Keratinocyte (primary cell): ENCODE measurements around the gene GFM2. TPM values are rescaled to one million over a fixed set of nuclear protein-coding genes. Genes with fewer than 3 reads are reported as not detected.

Experiments
- DNase-seq: peaks from one replicate; pipeline ENCODE4 v3.0.0-alpha.2; 2011; ENCODE audit warnings: low read depth, missing footprints, low spot score
- FAIRE-seq: peaks from 2 replicates; lab custom pipeline; 2011; peaks lifted over from hg19 to GRCh38; lab: Jason Lieb, UNC
- H2AFZ ChIP-seq: 2 replicates; pipeline ENCODE4 v1.6.0; 2012; ENCODE audit warnings: low read length, control low read depth, inconsistent platforms; ENCODE audit not compliant: control insufficient read depth
- H3K27ac ChIP-seq: 2 replicates; pipeline ENCODE4 v1.5.1; 2011; ENCODE audit warnings: low read length; ENCODE audit not compliant: control insufficient read depth, insufficient read depth
- H3K27me3 ChIP-seq: 3 replicates; pipeline ENCODE4 v1.6.0; 2011; ENCODE audit warnings: low read length; ENCODE audit not compliant: control insufficient read depth, insufficient read depth; ENCODE audit errors: extremely low read depth
- H3K36me3 ChIP-seq, 2 experiments: 2 replicates in 1 of 2; 3 replicates in 1 of 2; pipeline ENCODE4 v1.5.1; 2011; ENCODE audit warnings: low read length in 2 of 2, mild to moderate bottlenecking in 1 of 2; ENCODE audit not compliant: control insufficient read depth in 2 of 2, insufficient read depth in 2 of 2; ENCODE audit errors: extremely low read depth in 1 of 2
- H3K4me1 ChIP-seq: 3 replicates; pipeline ENCODE4 v1.5.1; 2011; ENCODE audit warnings: low read length; ENCODE audit not compliant: control insufficient read depth, insufficient read depth; ENCODE audit errors: extremely low read depth
- H3K4me2 ChIP-seq: 3 replicates; pipeline ENCODE4 v1.6.0; 2011; ENCODE audit warnings: low read depth, low read length; ENCODE audit not compliant: control insufficient read depth, insufficient read depth; ENCODE audit errors: extremely low read depth
- H3K4me3 ChIP-seq, 3 experiments: fragments of 200-600 bp in 1 of 3; sonication (generic) in 1 of 3; 2 replicates in 2 of 3; 3 replicates in 1 of 3; pipeline ENCODE4 v1.5.1; 2011 to 2016; ENCODE audit warnings: low read length in 3 of 3, mild to moderate bottlenecking in 3 of 3, control low read depth in 2 of 3, inconsistent platforms in 1 of 3, low read depth in 1 of 3, mixed read lengths in 1 of 3, mixed run types in 1 of 3, moderate library complexity in 1 of 3; ENCODE audit not compliant: control insufficient read depth in 2 of 3, insufficient read depth in 2 of 3; ENCODE audit errors: extremely low read depth in 1 of 3
- H3K79me2 ChIP-seq: 2 replicates; pipeline ENCODE4 v1.6.0; 2012; ENCODE audit warnings: low read length; ENCODE audit not compliant: control insufficient read depth, insufficient read depth
- H3K9ac ChIP-seq: 3 replicates; pipeline ENCODE4 v1.6.0; 2011; ENCODE audit warnings: low read length; ENCODE audit not compliant: control insufficient read depth, insufficient read depth; ENCODE audit errors: extremely low read depth
- H3K9me1 ChIP-seq: 3 replicates; pipeline ENCODE4 v1.6.0; 2011; ENCODE audit warnings: low read length; ENCODE audit not compliant: control insufficient read depth, insufficient read depth; ENCODE audit errors: extremely low read depth
- H3K9me3 ChIP-seq: 2 replicates; pipeline ENCODE4 v1.5.1; 2012; ENCODE audit warnings: low read depth, low read length; ENCODE audit not compliant: control insufficient read depth
- H4K20me1 ChIP-seq: 3 replicates; pipeline ENCODE4 v1.6.0; 2011; ENCODE audit warnings: low read length; ENCODE audit not compliant: control insufficient read depth, insufficient read depth; ENCODE audit errors: extremely low read depth
- CTCF ChIP-seq, 3 experiments: IDR thresholded peaks in 1 of 3; conservative IDR thresholded peaks in 1 of 3; optimal IDR thresholded peaks in 1 of 3; 2 replicates in 2 of 3; 3 replicates in 1 of 3; pipeline versions ENCODE3 to v1.5.1; 2011; ENCODE audit warnings: low read length in 3 of 3, mild to moderate bottlenecking in 3 of 3, moderate library complexity in 2 of 3, control low read depth in 1 of 3, inconsistent platforms in 1 of 3; ENCODE audit not compliant: insufficient read depth in 2 of 3; ENCODE audit errors: extremely low read depth in 1 of 3
- EZH2 ChIP-seq: IDR thresholded peaks from one replicate; pipeline ENCODE4 v1.6.1; 2012; ENCODE audit warnings: inconsistent platforms, mild to moderate bottlenecking, low read length, moderate library complexity
- dilution Hi-C: fragments of 300-500 bp; cut with MboI; formaldehyde crosslinking; loops from one replicate; pipeline ENCODE4 v1.7.0; 2020; ENCODE audit warnings: low sequenced_read_pairs; ENCODE audit not compliant: extremely low pct_ligation_motif_present
- polyA plus RNA-seq, 5 experiments: library from polyadenylated mRNA; depleted of rRNA in 3 of 5; stranded (reverse) in 3 of 5; stranded (forward) in 1 of 5; unstranded in 1 of 5; fragments of >200 nt; gene quantifications; 1 replicate in 1 of 5; 2 replicates in 3 of 5; 3 replicates in 1 of 5; pipeline versions ENCODE4 v1.2.1 to v1.2.3, GENCODE V29; 2011 to 2012; ENCODE audit warnings: missing spikeins in 2 of 5, low read depth in 1 of 5, low replicate concordance in 1 of 5

The GFM2 gene
- polyA plus RNA-seq, 1 donor (not counting 4 experiments of a cell fraction or from before 2014, with no cell fraction given): 55.4 TPM

- Histone ChIP-seq H3K9me1 (no peaks in the 10 kb centered on the region), H3K36me3 (peaks cover 0 to 3% of the 10 kb centered on the region in 2 experiments), H3K4me2 (peak overlapping the region; percentile 83), H3K4me3 (peak overlapping the region; percentile 76 to 100 (median 99)), H4K20me1 (no peaks in the 10 kb centered on the region), H2AFZ (peak overlapping the region; percentile 10), H3K79me2 (peaks cover 49% of the 10 kb centered on the region), H3K9ac (peak overlapping the region; percentile 96), H3K27me3 (no peaks in the 10 kb centered on the region), H3K4me1 (peaks cover 58% of the 10 kb centered on the region), H3K9me3 (no peaks in the 10 kb centered on the region), H3K27ac (peak overlapping the region; percentile 96)
- FAIRE-seq: no peak
- dilution Hi-C loops: no loop called here
- TF ChIP-seq EZH2 (no peak), CTCF (optimal IDR thresholded peaks at IDR 0.05 in 1 of 3, IDR thresholded peaks at IDR 0.05 in 1 of 3, conservative IDR thresholded peaks at IDR 0.05 in 1 of 3; ENCODE audit: extremely low read depth in 1 of 3, insufficient read depth in 2 of 3, low read length in 3 of 3) (no peak)
- no peak for DNase-seq
Observed at GRCh38 chr5:74765929-74766328, 988 bp downstream of the GFM2 start.

- H3K27ac ChIP-seq: peak overlapping the region; percentile 96
- H2AFZ ChIP-seq: no peak overlapping the region
- peak overlapping the region; percentile 83 for H3K4me2 ChIP-seq
- no peaks in the 10 kb centered on the region for H4K20me1 ChIP-seq
- peaks cover 65% of the 10 kb centered on the region for H3K4me1 ChIP-seq
- no peaks in the 10 kb centered on the region for H3K27me3 ChIP-seq
- peak overlapping the region; percentile 96 for H3K9ac ChIP-seq
- peaks cover 1 to 3% of the 10 kb centered on the region in 2 experiments for H3K36me3 ChIP-seq
- H3K79me2 ChIP-seq: peaks cover 51% of the 10 kb centered on the region
- no peaks in the 10 kb centered on the region for H3K9me1 ChIP-seq
- no peaks in the 10 kb centered on the region for H3K9me3 ChIP-seq
- FAIRE-seq (no peak), DNase-seq (no peak)
- dilution Hi-C loops: no loop called here
- TF ChIP-seq CTCF (optimal IDR thresholded peaks at IDR 0.05 in 1 of 3, IDR thresholded peaks at IDR 0.05 in 1 of 3, conservative IDR thresholded peaks at IDR 0.05 in 1 of 3; ENCODE audit: extremely low read depth in 1 of 3, insufficient read depth in 2 of 3, low read length in 3 of 3) (no peak), EZH2 (no peak)
- H3K4me3 ChIP-seq: peak overlapping the region in 1 of 3 experiments; percentile 36
Observed at GRCh38 chr5:74765201-74765600, 1.7 kb downstream of the GFM2 start.
